Measurements from ENCODE around the gene BPIFB1. TPM values are rescaled to one million over a fixed set of nuclear protein-coding genes. Genes with fewer than 3 reads are reported as not detected.

The BPIFB1 gene
- total RNA-seq, 1 donor from 2014 or later: 10.9 TPM

DNA sequence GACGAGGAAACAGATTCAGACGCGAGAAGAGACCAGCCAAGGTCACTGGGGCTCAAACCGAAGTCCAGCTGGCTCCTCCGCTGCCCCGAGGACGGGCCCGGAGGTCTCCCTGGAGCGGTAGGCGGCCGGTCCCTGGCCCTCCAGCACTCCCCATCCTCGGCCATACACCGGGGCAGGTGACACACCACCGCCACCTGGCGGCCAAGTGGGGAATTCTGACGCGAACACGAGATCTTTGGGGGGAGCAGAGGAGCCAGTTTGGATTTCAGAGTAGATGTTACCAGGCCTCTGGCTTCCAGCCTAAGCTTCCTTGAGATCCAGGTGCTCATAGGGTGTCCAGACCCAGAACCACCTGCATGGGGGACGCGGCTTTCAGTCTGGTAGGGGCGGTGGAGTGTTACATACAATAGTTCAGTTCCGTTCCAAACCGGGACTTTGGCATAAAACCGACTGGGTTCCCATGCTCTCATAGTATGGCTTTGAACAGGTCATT lies 16.1 kb downstream of the BPIFB1 start:
- H3K4me1 Mint-ChIP-seq (ENCODE audit: unreplicated experiment): no peaks in the 10 kb centered on the region
- H3K27ac Mint-ChIP-seq: no peak overlapping the region
- peaks cover 64% of the 10 kb centered on the region for H3K27me3 Mint-ChIP-seq
- H3K36me3 Mint-ChIP-seq: no peaks in the 10 kb centered on the region
- TF ChIP-seq, protein P1, sequence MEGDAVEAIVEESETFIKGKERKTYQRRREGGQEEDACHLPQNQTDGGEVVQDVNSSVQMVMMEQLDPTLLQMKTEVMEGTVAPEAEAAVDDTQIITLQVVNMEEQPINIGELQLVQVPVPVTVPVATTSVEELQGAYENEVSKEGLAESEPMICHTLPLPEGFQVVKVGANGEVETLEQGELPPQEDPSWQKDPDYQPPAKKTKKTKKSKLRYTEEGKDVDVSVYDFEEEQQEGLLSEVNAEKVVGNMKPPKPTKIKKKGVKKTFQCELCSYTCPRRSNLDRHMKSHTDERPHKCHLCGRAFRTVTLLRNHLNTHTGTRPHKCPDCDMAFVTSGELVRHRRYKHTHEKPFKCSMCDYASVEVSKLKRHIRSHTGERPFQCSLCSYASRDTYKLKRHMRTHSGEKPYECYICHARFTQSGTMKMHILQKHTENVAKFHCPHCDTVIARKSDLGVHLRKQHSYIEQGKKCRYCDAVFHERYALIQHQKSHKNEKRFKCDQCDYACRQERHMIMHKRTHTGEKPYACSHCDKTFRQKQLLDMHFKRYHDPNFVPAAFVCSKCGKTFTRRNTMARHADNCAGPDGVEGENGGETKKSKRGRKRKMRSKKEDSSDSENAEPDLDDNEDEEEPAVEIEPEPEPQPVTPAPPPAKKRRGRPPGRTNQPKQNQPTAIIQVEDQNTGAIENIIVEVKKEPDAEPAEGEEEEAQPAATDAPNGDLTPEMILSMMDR (conservative IDR thresholded peaks at IDR 0.05): peak; percentile 100
- H3K9me3 Mint-ChIP-seq: no peaks in the 10 kb centered on the region
- H3K4me3 Mint-ChIP-seq: no peak overlapping the region
- DNase-seq (ENCODE audit: extremely low spot score, unreplicated experiment): peak; percentile 89

DNA sequence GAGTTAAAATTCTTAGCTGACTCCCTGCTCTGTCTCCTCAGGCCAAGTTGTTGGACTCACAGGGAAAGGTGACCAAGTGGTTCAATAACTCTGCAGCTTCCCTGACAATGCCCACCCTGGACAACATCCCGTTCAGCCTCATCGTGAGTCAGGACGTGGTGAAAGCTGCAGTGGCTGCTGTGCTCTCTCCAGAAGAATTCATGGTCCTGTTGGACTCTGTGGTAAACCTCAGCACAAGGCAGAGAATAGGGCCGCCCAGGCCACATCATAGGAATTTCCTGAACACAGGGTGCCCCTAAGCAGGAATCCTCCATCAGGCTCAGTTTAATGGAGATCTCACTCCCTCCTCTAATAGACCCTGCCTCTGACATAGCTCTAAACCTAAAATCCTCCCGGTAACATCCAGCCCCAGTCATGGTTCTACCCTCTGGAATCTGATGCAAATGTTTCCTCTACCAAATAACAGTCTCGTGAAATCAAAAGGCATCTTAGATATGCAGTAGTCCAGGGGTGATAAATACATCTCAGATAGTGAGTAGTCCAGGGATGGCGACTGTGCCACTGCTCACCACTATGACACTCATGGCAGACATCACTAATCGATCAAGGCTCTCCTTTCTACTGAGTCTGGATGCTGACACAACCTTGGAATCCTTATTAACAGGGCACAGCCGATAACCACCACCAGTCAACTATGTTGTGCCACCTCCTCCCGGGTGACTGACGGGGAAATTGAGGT lies 18.3 kb downstream of the BPIFB1 start:
- no peak for DNase-seq (ENCODE audit: extremely low spot score, unreplicated experiment)
- no peak overlapping the region for H3K27ac Mint-ChIP-seq
- no peaks in the 10 kb centered on the region for H3K36me3 Mint-ChIP-seq
- H3K27me3 Mint-ChIP-seq: peaks cover 48% of the 10 kb centered on the region
- TF ChIP-seq, protein P1 (conservative IDR thresholded peaks at IDR 0.05): no peak
- H3K4me1 Mint-ChIP-seq (ENCODE audit: unreplicated experiment): peaks cover 4% of the 10 kb centered on the region
- H3K4me3 Mint-ChIP-seq: no peak overlapping the region
- H3K9me3 Mint-ChIP-seq: no peaks in the 10 kb centered on the region

DNA sequence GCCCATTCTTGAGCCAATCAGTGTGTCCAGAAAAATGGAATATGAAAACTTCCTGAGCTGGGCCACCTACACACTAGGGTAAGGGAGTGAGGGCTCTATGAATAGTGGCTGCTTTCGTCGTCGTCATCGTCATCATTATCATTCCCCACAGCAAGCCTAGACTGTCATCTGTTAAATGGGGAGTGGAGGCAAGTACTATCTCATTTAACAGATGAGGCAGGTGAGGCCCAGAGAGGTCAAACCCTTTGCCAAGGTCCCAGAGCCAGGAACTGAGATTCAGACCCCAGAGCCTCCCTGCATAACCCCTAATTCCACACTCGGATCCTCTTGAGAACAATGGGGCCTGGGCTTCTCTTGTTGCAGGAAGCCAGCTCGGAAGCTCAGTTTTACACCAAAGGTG lies 20.6 kb downstream of the BPIFB1 start:
- peaks cover 4% of the 10 kb centered on the region for H3K4me1 Mint-ChIP-seq (ENCODE audit: unreplicated experiment)

DNA sequence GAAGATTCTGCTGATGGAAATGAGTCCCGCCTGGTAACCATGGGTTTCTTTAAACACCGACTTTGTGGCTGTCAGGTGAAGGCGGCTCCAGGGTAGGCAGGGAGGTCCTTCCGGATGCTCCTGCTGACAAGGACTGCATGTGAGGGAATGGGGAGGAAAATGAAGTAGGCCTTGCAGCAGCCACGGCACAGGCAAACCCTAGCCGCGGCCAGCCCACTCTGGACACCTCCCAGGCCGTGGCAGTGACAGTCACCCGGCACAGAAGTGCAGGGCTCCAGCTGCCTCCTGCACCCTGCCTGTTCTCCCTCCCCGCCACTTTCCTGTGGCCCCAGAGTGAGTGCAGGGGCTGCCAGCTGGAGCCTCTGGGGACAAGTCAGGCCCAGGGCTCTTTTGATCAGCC lies 21.0 kb downstream of the BPIFB1 start:
- no peak overlapping the region for H3K27ac Mint-ChIP-seq
- H3K4me1 Mint-ChIP-seq (ENCODE audit: unreplicated experiment): peaks cover 4% of the 10 kb centered on the region
- H3K4me3 Mint-ChIP-seq: no peak overlapping the region
- peaks cover 24% of the 10 kb centered on the region for H3K27me3 Mint-ChIP-seq
- TF ChIP-seq, protein P1 (conservative IDR thresholded peaks at IDR 0.05): no peak
- no peaks in the 10 kb centered on the region for H3K36me3 Mint-ChIP-seq
- peaks cover 5% of the 10 kb centered on the region for H3K9me3 Mint-ChIP-seq
- no peak for DNase-seq (ENCODE audit: extremely low spot score, unreplicated experiment)

More for the DNA sequence above, 20.6 kb downstream of the BPIFB1 start:
- Mint-ChIP-seq H3K27me3 (peaks cover 28% of the 10 kb centered on the region), H3K9me3 (peaks cover 5% of the 10 kb centered on the region), H3K36me3 (no peaks in the 10 kb centered on the region), H3K4me3 (no peak overlapping the region), H3K27ac (no peak overlapping the region)
- TF ChIP-seq, protein P1 (conservative IDR thresholded peaks at IDR 0.05): no peak
- DNase-seq (ENCODE audit: extremely low spot score, unreplicated experiment): no peak

DNA sequence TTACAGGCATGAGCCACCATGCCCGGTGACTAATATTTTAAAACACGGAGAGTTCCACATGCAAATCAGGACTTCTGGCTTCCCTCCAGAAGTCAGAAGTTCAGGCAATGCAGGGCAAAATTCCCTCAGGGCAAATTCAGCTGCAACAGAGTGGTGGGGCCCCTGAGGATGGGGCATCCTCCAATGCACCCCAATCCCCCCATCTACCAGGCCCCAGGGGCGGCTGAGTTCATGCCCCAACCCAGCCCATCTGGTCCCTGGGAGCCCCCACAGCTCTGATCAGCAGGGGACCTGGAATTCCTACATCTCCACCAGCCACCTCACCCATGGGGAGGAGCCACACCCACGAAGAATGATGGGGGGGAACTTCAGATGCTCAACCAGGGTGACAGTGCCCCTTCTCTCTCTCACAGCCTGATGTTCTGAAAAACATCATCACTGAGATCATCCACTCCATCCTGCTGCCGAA lies 22.6 kb downstream of the BPIFB1 start:
- no peak overlapping the region for H3K27ac Mint-ChIP-seq
- peaks cover 5% of the 10 kb centered on the region for H3K9me3 Mint-ChIP-seq
- no peak for DNase-seq (ENCODE audit: extremely low spot score, unreplicated experiment)
- TF ChIP-seq, protein P1 (conservative IDR thresholded peaks at IDR 0.05): no peak
- no peaks in the 10 kb centered on the region for H3K36me3 Mint-ChIP-seq
- H3K4me3 Mint-ChIP-seq: no peak overlapping the region
- peaks cover 4% of the 10 kb centered on the region for H3K4me1 Mint-ChIP-seq (ENCODE audit: unreplicated experiment)
- peaks cover 21% of the 10 kb centered on the region for H3K27me3 Mint-ChIP-seq
